Measurements from ENCODE around the gene HIBADH. TPM values are rescaled to one million over a fixed set of nuclear protein-coding genes. Genes with fewer than 3 reads are reported as not detected.

Gene HIBADH
- polyA plus RNA-seq, 1 donor (not counting 4 experiments of a cell fraction or from before 2014, with no cell fraction given), result 42.6 TPM

GRCh38 chr7:27709137-27710075, 46.7 kb upstream of the HIBADH start:
- Histone ChIP-seq H3K27ac (ENCODE audit: control insufficient read depth, insufficient read depth, low read length) (no peak overlapping the region), H3K4me3 (ENCODE audit: control insufficient read depth in 2 of 3, extremely low read depth in 1 of 3, insufficient read depth in 2 of 3, low read depth in 1 of 3, low read length in 3 of 3) (no peak overlapping the region), H3K9me1 (ENCODE audit: control insufficient read depth, extremely low read depth, insufficient read depth, low read length) (no peaks in the 10 kb centered on the region), H3K9me3 (ENCODE audit: control insufficient read depth, low read depth, low read length) (no peaks in the 10 kb centered on the region), H3K4me1 (ENCODE audit: control insufficient read depth, extremely low read depth, insufficient read depth, low read length) (no peaks in the 10 kb centered on the region), H3K27me3 (ENCODE audit: control insufficient read depth, extremely low read depth, insufficient read depth, low read length) (no peaks in the 10 kb centered on the region), H3K79me2 (ENCODE audit: control insufficient read depth, insufficient read depth, low read length) (no peaks in the 10 kb centered on the region), H3K4me2 (ENCODE audit: control insufficient read depth, extremely low read depth, insufficient read depth, low read depth, low read length) (no peak overlapping the region), H2AFZ (ENCODE audit: control insufficient read depth, low read length) (no peak overlapping the region), H3K9ac (ENCODE audit: control insufficient read depth, extremely low read depth, insufficient read depth, low read length) (no peak overlapping the region), H4K20me1 (ENCODE audit: control insufficient read depth, extremely low read depth, insufficient read depth, low read length) (no peaks in the 10 kb centered on the region), H3K36me3 (ENCODE audit: control insufficient read depth in 2 of 2, extremely low read depth in 1 of 2, insufficient read depth in 2 of 2, low read length in 2 of 2) (no peaks in the 10 kb centered on the region)
- dilution Hi-C loops (cut with MboI; ENCODE audit: extremely low pct_ligation_motif_present, low sequenced_read_pairs), result no loop called here
- no peak for FAIRE-seq
- TF ChIP-seq, protein P1, sequence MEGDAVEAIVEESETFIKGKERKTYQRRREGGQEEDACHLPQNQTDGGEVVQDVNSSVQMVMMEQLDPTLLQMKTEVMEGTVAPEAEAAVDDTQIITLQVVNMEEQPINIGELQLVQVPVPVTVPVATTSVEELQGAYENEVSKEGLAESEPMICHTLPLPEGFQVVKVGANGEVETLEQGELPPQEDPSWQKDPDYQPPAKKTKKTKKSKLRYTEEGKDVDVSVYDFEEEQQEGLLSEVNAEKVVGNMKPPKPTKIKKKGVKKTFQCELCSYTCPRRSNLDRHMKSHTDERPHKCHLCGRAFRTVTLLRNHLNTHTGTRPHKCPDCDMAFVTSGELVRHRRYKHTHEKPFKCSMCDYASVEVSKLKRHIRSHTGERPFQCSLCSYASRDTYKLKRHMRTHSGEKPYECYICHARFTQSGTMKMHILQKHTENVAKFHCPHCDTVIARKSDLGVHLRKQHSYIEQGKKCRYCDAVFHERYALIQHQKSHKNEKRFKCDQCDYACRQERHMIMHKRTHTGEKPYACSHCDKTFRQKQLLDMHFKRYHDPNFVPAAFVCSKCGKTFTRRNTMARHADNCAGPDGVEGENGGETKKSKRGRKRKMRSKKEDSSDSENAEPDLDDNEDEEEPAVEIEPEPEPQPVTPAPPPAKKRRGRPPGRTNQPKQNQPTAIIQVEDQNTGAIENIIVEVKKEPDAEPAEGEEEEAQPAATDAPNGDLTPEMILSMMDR (optimal IDR thresholded peaks at IDR 0.05 in 1 of 3, IDR thresholded peaks at IDR 0.05 in 1 of 3, conservative IDR thresholded peaks at IDR 0.05 in 1 of 3; ENCODE audit: extremely low read depth in 1 of 3, insufficient read depth in 2 of 3, low read length in 3 of 3), result no peak
- no peak for DNase-seq (ENCODE audit: low read depth, low spot score)

GRCh38 chr7:27708485-27708884, 45.8 kb upstream of the HIBADH start:
- Histone ChIP-seq H3K79me2 (ENCODE audit: control insufficient read depth, insufficient read depth, low read length) (no peaks in the 10 kb centered on the region), H2AFZ (ENCODE audit: control insufficient read depth, low read length) (no peak overlapping the region), H3K4me2 (ENCODE audit: control insufficient read depth, extremely low read depth, insufficient read depth, low read depth, low read length) (no peak overlapping the region), H3K27ac (ENCODE audit: control insufficient read depth, insufficient read depth, low read length) (no peak overlapping the region), H3K4me3 (ENCODE audit: control insufficient read depth in 2 of 3, extremely low read depth in 1 of 3, insufficient read depth in 2 of 3, low read depth in 1 of 3, low read length in 3 of 3) (no peak overlapping the region), H3K36me3 (ENCODE audit: control insufficient read depth in 2 of 2, extremely low read depth in 1 of 2, insufficient read depth in 2 of 2, low read length in 2 of 2) (no peaks in the 10 kb centered on the region), H3K9me3 (ENCODE audit: control insufficient read depth, low read depth, low read length) (no peaks in the 10 kb centered on the region), H3K9ac (ENCODE audit: control insufficient read depth, extremely low read depth, insufficient read depth, low read length) (no peak overlapping the region), H3K4me1 (ENCODE audit: control insufficient read depth, extremely low read depth, insufficient read depth, low read length) (no peaks in the 10 kb centered on the region), H3K9me1 (ENCODE audit: control insufficient read depth, extremely low read depth, insufficient read depth, low read length) (no peaks in the 10 kb centered on the region), H3K27me3 (ENCODE audit: control insufficient read depth, extremely low read depth, insufficient read depth, low read length) (no peaks in the 10 kb centered on the region), H4K20me1 (ENCODE audit: control insufficient read depth, extremely low read depth, insufficient read depth, low read length) (no peaks in the 10 kb centered on the region)
- TF ChIP-seq, protein P1 (optimal IDR thresholded peaks at IDR 0.05 in 1 of 3, IDR thresholded peaks at IDR 0.05 in 1 of 3, conservative IDR thresholded peaks at IDR 0.05 in 1 of 3; ENCODE audit: extremely low read depth in 1 of 3, insufficient read depth in 2 of 3, low read length in 3 of 3), result no peak
- no peak for TF ChIP-seq EZH2 (IDR thresholded peaks at IDR 0.05; ENCODE audit: low read length)
- dilution Hi-C loops (cut with MboI; ENCODE audit: extremely low pct_ligation_motif_present, low sequenced_read_pairs), result no loop called here
- DNase-seq (ENCODE audit: low read depth, low spot score), result no peak
- FAIRE-seq, result no peak
